ENCODE data around the gene PCDH8. TPM values are rescaled to one million over a fixed set of nuclear protein-coding genes. Genes with fewer than 3 reads are reported as not detected.
A peak's percentile ranks its signal among the peaks of the same experiment; 100 is the strongest.

Gene PCDH8
- total RNA-seq, 4 donors from 2014 or later: not detected

- Histone ChIP-seq H3K4me3 (peak overlapping the region; percentile 32 to 60 (median 50)), H3K27me3 (peaks cover 0 to 40% of the 10 kb centered on the region in 2 donors), H3K36me3 (no peaks in the 10 kb centered on the region), H3K9me3 (peaks cover 0 to 14% (median 0%) of the 10 kb centered on the region in 4 donors), H3K27ac (peak overlapping the region in 2 of 4 donors; percentile 3 to 5), H3K4me1 (peaks cover 0 to 21% (median 9%) of the 10 kb centered on the region in 4 donors)
- DNase-seq: peak in 2 of 3 donors; percentile 62 to 75
- TF ChIP-seq, protein P1, sequence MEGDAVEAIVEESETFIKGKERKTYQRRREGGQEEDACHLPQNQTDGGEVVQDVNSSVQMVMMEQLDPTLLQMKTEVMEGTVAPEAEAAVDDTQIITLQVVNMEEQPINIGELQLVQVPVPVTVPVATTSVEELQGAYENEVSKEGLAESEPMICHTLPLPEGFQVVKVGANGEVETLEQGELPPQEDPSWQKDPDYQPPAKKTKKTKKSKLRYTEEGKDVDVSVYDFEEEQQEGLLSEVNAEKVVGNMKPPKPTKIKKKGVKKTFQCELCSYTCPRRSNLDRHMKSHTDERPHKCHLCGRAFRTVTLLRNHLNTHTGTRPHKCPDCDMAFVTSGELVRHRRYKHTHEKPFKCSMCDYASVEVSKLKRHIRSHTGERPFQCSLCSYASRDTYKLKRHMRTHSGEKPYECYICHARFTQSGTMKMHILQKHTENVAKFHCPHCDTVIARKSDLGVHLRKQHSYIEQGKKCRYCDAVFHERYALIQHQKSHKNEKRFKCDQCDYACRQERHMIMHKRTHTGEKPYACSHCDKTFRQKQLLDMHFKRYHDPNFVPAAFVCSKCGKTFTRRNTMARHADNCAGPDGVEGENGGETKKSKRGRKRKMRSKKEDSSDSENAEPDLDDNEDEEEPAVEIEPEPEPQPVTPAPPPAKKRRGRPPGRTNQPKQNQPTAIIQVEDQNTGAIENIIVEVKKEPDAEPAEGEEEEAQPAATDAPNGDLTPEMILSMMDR (IDR thresholded peaks at IDR 0.05): no peak
- TF ChIP-seq POLR2A (IDR thresholded peaks at IDR 0.05): no peak
Measured at GRCh38 chr13:52850396-52851136, 2.1 kb upstream of the PCDH8 start.

GRCh38 chr13:52850072-52850395 lies 1.6 kb upstream of the PCDH8 start:
- Histone ChIP-seq H3K27ac (no peak overlapping the region), H3K27me3 (peaks cover 0 to 44% of the 10 kb centered on the region in 2 donors), H3K36me3 (no peaks in the 10 kb centered on the region), H3K4me3 (no peak overlapping the region), H3K9me3 (peaks cover 0 to 14% (median 0%) of the 10 kb centered on the region in 4 donors), H3K4me1 (peaks cover 0 to 23% (median 9%) of the 10 kb centered on the region in 4 donors)
- DNase-seq: no peak
- TF ChIP-seq, protein P1 (IDR thresholded peaks at IDR 0.05): no peak
- TF ChIP-seq POLR2A (IDR thresholded peaks at IDR 0.05): no peak

DNA sequence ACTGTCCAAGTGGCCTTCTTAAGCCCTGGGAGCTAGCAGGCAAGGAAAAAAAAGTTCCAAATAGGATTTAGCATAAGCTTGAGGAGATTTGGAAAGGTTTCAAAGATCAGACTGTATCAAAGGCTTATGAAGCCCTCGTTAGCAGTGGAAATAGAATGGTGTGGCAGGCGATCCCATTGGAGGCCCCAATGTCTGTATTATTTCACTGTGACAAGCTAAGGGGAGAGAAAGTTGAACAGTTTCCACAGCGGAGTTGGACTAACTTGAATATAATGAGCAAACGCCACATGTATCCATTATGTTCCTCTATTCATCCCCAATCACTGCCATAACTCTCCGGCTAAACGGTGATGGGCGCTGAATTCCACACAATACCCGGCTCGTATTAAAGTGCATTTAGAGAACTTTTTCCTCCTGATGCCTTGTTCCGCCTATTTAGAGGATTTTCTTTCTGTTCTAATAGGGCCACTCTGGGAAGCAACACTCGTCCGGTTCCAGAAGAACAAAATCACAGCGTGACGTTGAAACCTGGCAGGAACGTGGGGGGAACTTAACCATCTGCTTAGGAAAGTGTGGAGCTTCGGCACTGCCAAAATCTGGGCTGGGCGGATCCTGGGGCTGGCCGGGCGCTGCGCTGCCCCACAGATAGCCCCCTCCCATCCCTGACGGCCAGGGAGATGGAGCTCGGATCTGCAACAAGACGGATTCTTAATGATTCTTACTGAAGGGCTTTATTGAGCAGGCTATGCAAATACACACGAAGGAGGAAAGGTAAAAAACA lies 1.0 kb upstream of the PCDH8 start:
- DNase-seq: no peak
- no peak for TF ChIP-seq POLR2A (IDR thresholded peaks at IDR 0.05)
- TF ChIP-seq, protein P1 (IDR thresholded peaks at IDR 0.05): no peak
- Histone ChIP-seq H3K27ac (no peak overlapping the region), H3K9me3 (peaks cover 0 to 14% (median 0%) of the 10 kb centered on the region in 4 donors), H3K4me1 (peaks cover 0 to 23% (median 9%) of the 10 kb centered on the region in 4 donors), H3K4me3 (no peak overlapping the region), H3K27me3 (peaks cover 0 to 49% of the 10 kb centered on the region in 2 donors), H3K36me3 (no peaks in the 10 kb centered on the region)

DNA sequence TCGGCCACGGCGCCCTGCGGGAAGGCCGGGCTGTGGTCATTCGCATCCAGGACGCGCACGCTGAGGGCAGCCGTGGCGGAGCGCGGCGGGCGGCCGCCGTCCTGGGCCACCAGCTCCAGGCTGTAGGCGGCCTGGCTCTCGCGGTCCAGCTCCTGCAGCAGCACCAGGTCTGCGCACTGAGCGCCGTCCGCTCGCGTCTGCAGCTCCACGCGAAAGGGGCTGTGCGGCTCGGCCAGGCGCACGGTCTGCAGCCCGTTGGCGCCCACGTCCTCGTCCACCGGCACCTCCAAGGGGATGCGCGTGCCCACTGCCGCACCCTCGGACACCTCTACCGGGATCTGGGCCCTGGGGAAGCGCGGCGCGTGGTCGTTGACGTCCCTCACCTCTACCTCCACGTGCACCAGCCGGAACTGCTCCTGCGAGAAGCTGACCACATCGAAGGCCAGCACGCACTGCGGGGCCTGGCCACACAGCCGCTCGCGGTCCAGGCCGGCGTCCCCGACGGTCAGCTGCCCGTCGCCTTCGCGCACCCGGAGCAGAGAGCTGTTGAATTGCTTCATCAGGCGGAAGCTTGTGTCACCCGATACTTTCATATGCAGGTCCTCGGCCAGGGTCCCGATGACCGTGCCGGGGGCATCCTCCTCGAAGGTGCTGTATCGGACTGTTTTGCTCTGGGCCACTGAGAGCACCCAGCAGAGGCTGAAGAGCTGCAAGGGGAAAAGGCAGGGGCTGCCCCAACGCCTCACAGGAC lies 583 bp downstream of the PCDH8 start:
- peaks cover 0 to 50% of the 10 kb centered on the region in 2 donors for H3K27me3 ChIP-seq
- no peak for DNase-seq

GRCh38 chr13:52847322-52847681 lies 1.1 kb downstream of the PCDH8 start:
- TF ChIP-seq, protein P1 (IDR thresholded peaks at IDR 0.05): no peak
- no peak for TF ChIP-seq POLR2A (IDR thresholded peaks at IDR 0.05)
- H3K9me3 ChIP-seq: peaks cover 0 to 14% (median 0%) of the 10 kb centered on the region in 4 donors
- H3K27ac ChIP-seq: no peak overlapping the region
- H3K4me3 ChIP-seq: no peak overlapping the region
- no peak for DNase-seq
- H3K4me1 ChIP-seq: peaks cover 0 to 23% (median 9%) of the 10 kb centered on the region in 4 donors
- no peaks in the 10 kb centered on the region for H3K36me3 ChIP-seq
- peaks cover 0 to 50% of the 10 kb centered on the region in 2 donors for H3K27me3 ChIP-seq

More for the DNA sequence above, 583 bp downstream of the PCDH8 start:
- H3K27ac ChIP-seq: no peak overlapping the region
- H3K4me3 ChIP-seq: no peak overlapping the region
- no peaks in the 10 kb centered on the region for H3K36me3 ChIP-seq
- TF ChIP-seq, protein P1 (IDR thresholded peaks at IDR 0.05): no peak
- TF ChIP-seq POLR2A (IDR thresholded peaks at IDR 0.05): no peak
- H3K4me1 ChIP-seq: peaks cover 0 to 23% (median 9%) of the 10 kb centered on the region in 4 donors
- H3K9me3 ChIP-seq: peaks cover 0 to 14% (median 0%) of the 10 kb centered on the region in 4 donors
